Colonic mucosa (tissue), 4 donors: Measurements from ENCODE around the gene HEBP1. TPM values are rescaled to one million over a fixed set of nuclear protein-coding genes. Genes with fewer than 3 reads are reported as not detected.
A peak's percentile ranks its signal among the peaks of the same experiment; 100 is the strongest.

ENCODE experiments used
- DNase-seq: peaks from one replicate; pipeline ENCODE4 v3.0.0-alpha.2; 2020
- H3K27ac ChIP-seq: fragments of 200-600 bp; one replicate; pipeline ENCODE4 v1.8.0; 2021
- H3K27me3 ChIP-seq: fragments of 200-600 bp; one replicate; pipeline ENCODE4 v1.8.0; 2021
- H3K36me3 ChIP-seq: fragments of 200-600 bp; one replicate; pipeline ENCODE4 v1.8.0; 2021
- H3K4me1 ChIP-seq: fragments of 200-600 bp; one replicate; pipeline ENCODE4 v1.8.0; 2021; ENCODE audit warnings: mild to moderate bottlenecking
- H3K4me3 ChIP-seq: fragments of 200-600 bp; one replicate; pipeline ENCODE4 v1.8.0; 2021
- H3K9ac ChIP-seq, 2 donors: one replicate each; pipeline ENCODE4 v1.7.0; 2013; ENCODE audit warnings: control low read depth in 2 of 2, low read depth in 2 of 2, low read length in 2 of 2
- H3K9me3 ChIP-seq: fragments of 200-600 bp; one replicate; pipeline ENCODE4 v1.8.0; 2021
- CTCF ChIP-seq: fragments of 200-600 bp; IDR thresholded peaks from one replicate; pipeline ENCODE4 v1.8.0; 2022; ENCODE audit warnings: antibody characterized with exemption, mild to moderate bottlenecking
- intact Hi-C: fragments of 100-400 bp; cut with DNase I; formaldehyde crosslinking; loops from one replicate; pipeline ENCODE4 v1.14.1; 2022
- total RNA-seq, 2 donors: library from RNA; stranded (reverse); fragmentation: NEBNext Ultra II Directional in 1 of 2; extraction: Animal tissue kit (Norgen Biotek cat#: 25700) in 1 of 2; gene quantifications; one replicate each; pipeline ENCODE4 v1.2.1, GENCODE V29; 2021
- donor health status: healthy.
- donor health status: DM: no; HTN: no; CAD: no.
- donor health status: DM: no; HTN: no; CAD: no.

HEBP1 gene
- total RNA-seq, 2 donors from 2014 or later, result 40.9 to 61.9 TPM

DNA sequence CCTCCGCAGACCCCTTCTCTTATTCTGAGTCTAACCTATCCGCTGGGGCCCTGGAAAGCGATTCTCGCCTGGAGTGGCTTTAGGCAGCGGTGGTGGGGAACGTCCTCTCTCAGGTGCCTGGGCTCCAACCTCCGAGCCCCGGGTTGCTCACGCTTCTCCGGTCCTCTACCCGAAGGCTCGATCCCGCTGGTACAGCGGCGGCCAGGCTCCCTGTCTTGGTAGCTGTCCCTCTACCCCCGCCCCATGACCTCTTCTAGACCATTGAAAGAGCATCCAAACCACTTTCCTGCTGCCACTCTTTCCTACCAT lies 505 bp upstream of the HEBP1 start:
- Histone ChIP-seq H3K36me3 (no peaks in the 10 kb centered on the region), H3K27ac (peak overlapping the region; percentile 85), H3K4me3 (peak overlapping the region; percentile 58), H3K27me3 (no peaks in the 10 kb centered on the region), H3K4me1 (no peaks in the 10 kb centered on the region), H3K9me3 (no peaks in the 10 kb centered on the region), H3K9ac (peak overlapping the region; percentile 71 to 82)
- DNase-seq, result no peak
- TF ChIP-seq CTCF, result no peak
- intact Hi-C loops, result loop anchor here (5.0 to 10.0 kb wide), 2 partner anchors 42 to 94 kb away; partner anchors contain the start of gene FAM234B

- Histone ChIP-seq H3K9ac (peak overlapping the region; percentile 90 to 93), H3K9me3 (no peaks in the 10 kb centered on the region), H3K27ac (no peak overlapping the region), H3K27me3 (no peaks in the 10 kb centered on the region), H3K4me3 (peak overlapping the region; percentile 56), H3K36me3 (no peaks in the 10 kb centered on the region), H3K4me1 (no peaks in the 10 kb centered on the region)
- TF ChIP-seq CTCF, result no peak
- peak; percentile 40 for DNase-seq
- intact Hi-C loops, result no loop called here
Observed at GRCh38 chr12:12999271-12999958, 650 bp downstream of the HEBP1 start.

DNA sequence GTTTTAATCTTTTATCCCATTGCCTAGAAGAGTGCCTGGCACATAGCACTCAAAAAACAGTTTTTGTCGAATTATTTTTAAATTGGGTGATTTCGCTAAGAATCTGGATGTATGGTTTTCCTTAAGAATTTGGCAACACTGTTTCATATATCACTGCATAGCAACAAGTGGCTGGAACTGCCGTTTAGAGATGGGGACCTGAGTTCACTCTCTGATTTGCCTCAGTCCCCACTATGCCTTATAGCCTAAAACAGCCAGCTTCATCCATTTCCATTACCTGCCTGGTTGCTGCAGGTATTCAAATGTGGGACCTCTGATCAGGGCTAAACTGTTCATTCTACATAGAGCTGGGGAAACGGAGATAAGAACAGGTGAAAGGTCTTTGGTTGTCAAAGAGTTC lies 1.8 kb downstream of the HEBP1 start:
- no peak for DNase-seq
- H3K36me3 ChIP-seq, result no peaks in the 10 kb centered on the region
- TF ChIP-seq CTCF, result no peak
- peak overlapping the region in 1 of 2 donors; percentile 93 for H3K9ac ChIP-seq
- H3K27me3 ChIP-seq, result no peaks in the 10 kb centered on the region
- H3K4me3 ChIP-seq, result no peak overlapping the region
- intact Hi-C loops, result no loop called here
- no peak overlapping the region for H3K27ac ChIP-seq
- no peaks in the 10 kb centered on the region for H3K4me1 ChIP-seq
- no peaks in the 10 kb centered on the region for H3K9me3 ChIP-seq

- Histone ChIP-seq H3K27ac (no peak overlapping the region), H3K9me3 (no peaks in the 10 kb centered on the region), H3K36me3 (no peaks in the 10 kb centered on the region), H3K27me3 (no peaks in the 10 kb centered on the region), H3K4me1 (no peaks in the 10 kb centered on the region), H3K4me3 (no peak overlapping the region), H3K9ac (no peak overlapping the region)
- no peak for TF ChIP-seq CTCF
- no peak for DNase-seq
- intact Hi-C loops, result no loop called here
Observed at GRCh38 chr12:12997734-12998133, 2.3 kb downstream of the HEBP1 start.

DNA sequence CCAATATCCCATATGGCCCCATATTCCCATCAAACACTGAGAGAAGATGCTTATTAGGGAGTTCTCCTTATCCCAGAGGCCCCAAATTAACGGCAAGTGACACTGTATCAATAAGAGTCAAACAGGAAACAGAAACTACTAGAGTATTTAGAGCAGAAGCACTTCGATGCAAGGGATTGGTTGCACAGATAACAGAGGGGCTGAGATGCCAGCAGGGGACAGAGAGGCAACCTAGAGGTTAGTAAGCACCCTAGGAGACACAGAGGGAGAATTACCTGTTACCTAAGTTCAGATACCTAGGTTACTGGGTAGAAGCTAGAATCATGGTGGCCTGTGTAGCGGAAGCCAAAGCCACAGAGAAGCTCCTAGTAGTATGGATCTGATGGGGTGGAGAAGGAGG lies 2.9 kb downstream of the HEBP1 start:
- no peak overlapping the region for H3K9ac ChIP-seq
- TF ChIP-seq CTCF, result no peak
- no peak for DNase-seq
- H3K4me3 ChIP-seq, result no peak overlapping the region
- no peaks in the 10 kb centered on the region for H3K36me3 ChIP-seq
- no peaks in the 10 kb centered on the region for H3K4me1 ChIP-seq
- intact Hi-C loops, result no loop called here
- H3K27ac ChIP-seq, result no peak overlapping the region
- H3K27me3 ChIP-seq, result no peaks in the 10 kb centered on the region
- H3K9me3 ChIP-seq, result no peaks in the 10 kb centered on the region
